Small intestine (tissue), 7 donors: ENCODE data around the gene UBE2J1. TPM values are rescaled to one million over a fixed set of nuclear protein-coding genes. Genes with fewer than 3 reads are reported as not detected.
"Not testable (repeated sequence)": the region's sequence is repeated elsewhere in the genome, so short reads cannot be mapped to it uniquely, and the experiment has no call there.

Source experiments
- DNase-seq, 2 donors: peaks; one replicate each; pipeline versions ENCODE4 v3.0.0 to v3.0.0-alpha.2; 2013
- FAIRE-seq: peaks from 2 replicates; lab custom pipeline; 2012; peaks lifted over from hg19 to GRCh38; lab: Jason Lieb, UNC
- H3K27ac ChIP-seq, 3 donors: one replicate each; pipeline ENCODE4 v1.5.1; 2013; ENCODE audit warnings: low read length in 2 of 3, mild to moderate bottlenecking in 2 of 3, control low read depth in 1 of 3, inconsistent platforms in 1 of 3, low read depth in 1 of 3, moderate library complexity in 1 of 3
- H3K27me3 ChIP-seq, 3 donors: one replicate each; pipeline ENCODE4 v1.6.1; 2013; ENCODE audit warnings: low read length in 3 of 3, inconsistent platforms in 1 of 3; ENCODE audit not compliant: control insufficient read depth in 3 of 3, insufficient read depth in 3 of 3
- H3K36me3 ChIP-seq, 3 donors: one replicate each; pipeline ENCODE4 v1.6.1; 2013; ENCODE audit warnings: low read length in 3 of 3, inconsistent platforms in 1 of 3, low read depth in 1 of 3, mild to moderate bottlenecking in 1 of 3, moderate library complexity in 1 of 3; ENCODE audit not compliant: control insufficient read depth in 3 of 3, insufficient read depth in 2 of 3
- H3K4me1 ChIP-seq, 3 donors: one replicate each; pipeline ENCODE4 v1.6.1; 2013; ENCODE audit warnings: low read length in 2 of 3, inconsistent platforms in 1 of 3, low read depth in 1 of 3, mild to moderate bottlenecking in 1 of 3, moderate library complexity in 1 of 3; ENCODE audit not compliant: control insufficient read depth in 3 of 3, insufficient read depth in 2 of 3
- H3K4me3 ChIP-seq, 3 donors: one replicate each; pipeline ENCODE4 v1.5.1; 2013; ENCODE audit warnings: low read length in 3 of 3, control low read depth in 1 of 3, inconsistent platforms in 1 of 3, low read depth in 1 of 3, mild to moderate bottlenecking in 1 of 3, moderate library complexity in 1 of 3
- H3K9me3 ChIP-seq, 2 donors: one replicate each; pipeline ENCODE4 v1.6.1; 2013; ENCODE audit warnings: low read depth in 1 of 2, low read length in 1 of 2; ENCODE audit not compliant: control insufficient read depth in 2 of 2, insufficient read depth in 1 of 2
- WGBS, 3 donors: extraction: QIAGEN DNeasy Blood & Tissue Kit; methylation state at CpG; one replicate each; pipeline ENCODE4 v1.1.7; 2013; 5-methylcytosine and 5-hydroxymethylcytosine counted together
- polyA plus RNA-seq, 4 donors: library from polyadenylated mRNA; stranded (reverse) in 3 of 4; unstranded in 1 of 4; fragments of 200-250 nt in 3 of 4; fragments of 120-200 nt in 1 of 4; gene quantifications; one replicate each; pipeline versions ENCODE4 v1.2.1 to v1.2.3, GENCODE V29; 2013
- donor health status: healthy with polysubstance abuse.
- donor health status: control.
- donor health status: control.
- donor health status: Bipolar disorder and iron deficiency.
- donor health status: healthy.

Gene UBE2J1
- polyA plus RNA-seq, 4 donors, result 34.1 to 65.1 (median 40.2) TPM

GRCh38 chr6:89311853-89312531, 40.5 kb downstream of the UBE2J1 start:
- no peak for FAIRE-seq
- H3K27me3 ChIP-seq, result no peaks in the 10 kb centered on the region
- no peaks in the 10 kb centered on the region for H3K9me3 ChIP-seq
- H3K36me3 ChIP-seq, result peaks cover 0 to 7% (median 0%) of the 10 kb centered on the region in 3 donors
- peak; percentile 36 to 46 for DNase-seq
- peaks cover 0 to 7% (median 5%) of the 10 kb centered on the region in 3 donors for H3K4me1 ChIP-seq
- WGBS, 3 donors, result 25 to 51% (median 44%) methylated on average over 9 of the region's 9 CpGs
- H3K4me3 ChIP-seq, result no peak overlapping the region
- H3K27ac ChIP-seq, result peak overlapping the region in 2 of 3 donors; percentile 2 to 44

GRCh38 chr6:89311530-89311852, 41.0 kb downstream of the UBE2J1 start:
- no peak for DNase-seq
- H3K27me3 ChIP-seq, result no peaks in the 10 kb centered on the region
- 45 to 57% (median 45%) methylated on average over 4 to 5 of the region's 5 CpGs for WGBS, 3 donors
- no peaks in the 10 kb centered on the region for H3K9me3 ChIP-seq
- H3K4me1 ChIP-seq, result peaks cover 0 to 7% (median 5%) of the 10 kb centered on the region in 3 donors
- no peak overlapping the region for H3K27ac ChIP-seq
- FAIRE-seq, result no peak
- H3K4me3 ChIP-seq, result no peak overlapping the region
- peaks cover 0 to 7% (median 0%) of the 10 kb centered on the region in 3 donors for H3K36me3 ChIP-seq

GRCh38 chr6:89310929-89311328, 41.6 kb downstream of the UBE2J1 start:
- Histone ChIP-seq H3K27me3 (no peaks in the 10 kb centered on the region), H3K27ac (no peak overlapping the region), H3K36me3 (peaks cover 0 to 7% (median 0%) of the 10 kb centered on the region in 3 donors), H3K4me3 (no peak overlapping the region), H3K9me3 (no peaks in the 10 kb centered on the region), H3K4me1 (peaks cover 0 to 7% (median 5%) of the 10 kb centered on the region in 3 donors)
- WGBS, 3 donors, result 52 to 65% (median 60%) methylated on average over 11 of the region's 11 CpGs
- peak; percentile 5 to 25 for DNase-seq
- no peak for FAIRE-seq

GRCh38 chr6:89308525-89309395, 43.8 kb downstream of the UBE2J1 start:
- DNase-seq, result no peak
- no peaks in the 10 kb centered on the region for H3K36me3 ChIP-seq
- H3K27me3 ChIP-seq, result no peaks in the 10 kb centered on the region
- no peak overlapping the region for H3K27ac ChIP-seq
- no peaks in the 10 kb centered on the region for H3K9me3 ChIP-seq
- 78 to 82% (median 79%) methylated on average over 9 of the region's 9 CpGs for WGBS, 3 donors
- no peak for FAIRE-seq
- H3K4me1 ChIP-seq, result peaks cover 0 to 7% (median 5%) of the 10 kb centered on the region in 3 donors
- no peak overlapping the region for H3K4me3 ChIP-seq

GRCh38 chr6:89304517-89304916, 48.0 kb downstream of the UBE2J1 start:
- not testable (repeated sequence) for H3K9me3 ChIP-seq, H3K27ac ChIP-seq, H3K4me3 ChIP-seq, H3K36me3 ChIP-seq, DNase-seq, H3K4me1 ChIP-seq, FAIRE-seq, H3K27me3 ChIP-seq
- WGBS, 3 donors, result 69 to 92% (median 79%) methylated on average over 3 of the region's 3 CpGs

- no peak overlapping the region for H3K27ac ChIP-seq
- H3K36me3 ChIP-seq, result no peaks in the 10 kb centered on the region
- WGBS, 3 donors, result 92 to 96% (median 93%) methylated on average over 10 of the region's 10 CpGs
- H3K4me1 ChIP-seq, result peaks cover 0 to 4% (median 2%) of the 10 kb centered on the region in 3 donors
- H3K9me3 ChIP-seq, result no peaks in the 10 kb centered on the region
- no peak overlapping the region for H3K4me3 ChIP-seq
- H3K27me3 ChIP-seq, result no peaks in the 10 kb centered on the region
- FAIRE-seq (no peak), DNase-seq (no peak)
Observed at GRCh38 chr6:89302936-89303335, 49.6 kb downstream of the UBE2J1 start.

GRCh38 chr6:89302195-89302770, 50.2 kb downstream of the UBE2J1 start:
- WGBS, 3 donors, result 87 to 94% (median 92%) methylated on average over 21 to 22 of the region's 22 CpGs

GRCh38 chr6:89301586-89302194, 50.8 kb downstream of the UBE2J1 start:
- Histone ChIP-seq H3K4me1 (peaks cover 0 to 4% (median 4%) of the 10 kb centered on the region in 3 donors), H3K36me3 (no peaks in the 10 kb centered on the region), H3K27ac (no peak overlapping the region), H3K9me3 (no peaks in the 10 kb centered on the region), H3K27me3 (no peaks in the 10 kb centered on the region), H3K4me3 (no peak overlapping the region)
- FAIRE-seq, result no peak
- 93 to 94% (median 94%) methylated on average over 25 of the region's 25 CpGs for WGBS, 3 donors
- no peak for DNase-seq

More at GRCh38 chr6:89302195-89302770, 50.2 kb downstream of the UBE2J1 start:
- H3K27ac ChIP-seq, result no peak overlapping the region
- H3K9me3 ChIP-seq, result no peaks in the 10 kb centered on the region
- H3K27me3 ChIP-seq, result no peaks in the 10 kb centered on the region
- H3K36me3 ChIP-seq, result no peaks in the 10 kb centered on the region
- FAIRE-seq, result no peak
- H3K4me1 ChIP-seq, result peaks cover 0 to 4% (median 4%) of the 10 kb centered on the region in 3 donors
- H3K4me3 ChIP-seq, result no peak overlapping the region
- no peak for DNase-seq
